GM19238 (cell line): ENCODE results near the gene NDST3.

Source experiments
- DNase-seq: peaks from one replicate; pipeline ENCODE4 v3.0.0; 2011; ENCODE audit warnings: low spot score; ENCODE audit not compliant: insufficient read length

NDST3 gene

DNA sequence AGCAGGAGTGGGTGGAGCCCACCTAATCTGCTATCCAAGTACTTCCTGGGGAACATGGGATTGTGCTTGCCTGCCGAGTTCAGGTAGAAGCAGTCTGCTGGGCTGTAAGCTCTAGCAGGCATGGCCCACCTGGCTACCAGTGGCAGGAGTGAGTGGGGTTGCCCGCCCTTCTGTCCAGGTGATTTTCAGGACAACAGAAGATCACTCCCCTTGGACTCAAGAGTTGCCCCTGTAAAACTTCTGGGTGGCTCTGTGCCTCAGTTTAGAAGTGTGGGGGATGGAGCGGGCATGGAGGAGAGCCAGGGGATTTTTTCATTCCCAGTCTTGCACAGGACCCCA is 43.5 kb downstream of the NDST3 start:
- DNase-seq: no peak

DNA sequence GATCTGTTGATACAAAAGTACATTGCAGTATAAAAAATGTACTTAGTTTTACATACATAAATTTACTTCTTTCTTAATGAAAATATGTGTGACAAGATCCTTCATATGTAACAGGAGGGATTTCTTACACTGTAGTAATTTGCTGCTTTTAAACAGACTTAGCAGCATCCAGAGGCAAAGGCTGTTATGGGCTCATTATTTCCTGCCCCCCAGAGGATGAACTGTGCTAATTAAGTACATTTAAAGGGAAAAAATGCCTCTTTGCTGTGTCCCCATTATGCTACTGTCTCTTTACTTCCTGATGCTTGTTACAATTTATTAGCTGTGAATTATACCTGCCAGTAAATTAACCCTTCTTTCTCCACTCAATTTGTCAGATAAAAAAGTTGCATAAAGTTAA is 47.1 kb downstream of the NDST3 start:
- no peak for DNase-seq

DNA sequence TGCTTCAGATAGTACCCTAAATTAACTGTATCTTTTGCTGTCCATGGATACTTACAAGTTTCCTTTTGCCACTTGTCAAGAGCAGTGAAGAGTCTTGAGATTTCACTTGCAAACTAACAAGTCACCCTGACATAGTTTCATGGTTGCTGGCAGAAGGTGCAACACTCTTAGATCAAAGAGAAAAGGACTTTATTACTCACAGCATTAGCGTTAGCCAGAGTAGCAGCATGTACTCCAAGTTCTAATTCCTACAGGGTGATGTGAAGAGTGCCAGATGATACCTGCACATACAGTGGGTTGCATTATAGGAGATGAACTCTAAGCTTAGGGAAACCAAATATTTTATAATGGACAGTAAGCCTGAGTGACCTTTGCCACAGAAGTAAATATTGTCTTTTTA is 47.9 kb downstream of the NDST3 start:
- no peak for DNase-seq

DNA sequence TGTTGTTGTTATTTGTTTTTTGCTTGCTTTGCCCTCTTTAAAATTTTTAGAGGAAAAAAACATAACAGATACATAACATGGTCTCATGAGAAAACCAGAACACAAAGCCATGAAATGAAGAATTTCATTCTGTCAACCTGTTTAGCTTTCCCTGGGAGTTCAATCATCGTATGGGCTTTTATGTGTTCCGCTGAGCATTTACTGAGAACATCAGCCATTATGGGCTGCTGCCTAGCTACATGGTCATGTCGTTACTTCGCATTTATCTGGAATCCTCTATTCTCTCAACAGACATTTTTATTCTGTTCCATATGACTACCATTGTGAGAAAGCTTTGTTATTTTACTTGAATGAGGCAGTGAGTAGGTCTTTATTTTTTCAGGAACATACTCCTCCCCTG is 51.4 kb downstream of the NDST3 start:
- no peak for DNase-seq

DNA sequence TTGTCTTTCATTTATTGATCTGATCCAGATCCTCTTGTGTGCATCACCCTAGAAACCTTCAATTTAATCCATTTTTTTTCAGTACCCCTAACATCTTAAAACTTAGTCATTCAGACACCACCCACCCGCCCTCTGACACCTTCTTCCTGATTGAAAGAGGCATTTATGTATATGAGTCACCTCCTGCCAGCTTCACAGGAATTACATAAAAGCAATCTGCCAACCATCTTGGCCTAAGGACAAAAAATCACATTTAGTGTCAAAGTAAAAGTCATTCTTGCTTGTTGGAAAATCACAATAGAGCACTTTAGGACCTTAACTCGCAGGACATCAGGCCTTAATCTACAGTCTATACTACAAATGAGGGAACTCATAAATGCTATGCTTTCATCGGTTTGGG is 52.1 kb downstream of the NDST3 start:
- DNase-seq: no peak

DNA sequence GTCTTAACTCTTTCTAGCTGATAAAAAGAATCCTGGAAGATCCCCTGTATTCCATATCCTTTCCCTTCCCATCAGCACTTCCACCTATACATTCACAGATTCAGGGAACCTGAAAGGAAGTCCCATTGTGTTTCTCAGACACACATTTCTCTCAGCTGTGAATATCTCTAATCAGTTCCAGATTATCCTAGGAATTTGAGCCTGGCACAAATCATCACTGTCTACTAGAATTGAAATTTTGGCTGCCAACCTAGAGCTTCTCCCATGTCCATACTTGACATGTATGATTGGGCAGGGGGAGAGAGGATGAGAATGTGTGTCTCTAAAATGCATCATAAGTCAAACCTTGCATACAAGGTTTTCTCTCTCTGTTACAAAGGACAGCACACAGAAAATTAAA is 53.1 kb downstream of the NDST3 start:
- DNase-seq: no peak

DNA sequence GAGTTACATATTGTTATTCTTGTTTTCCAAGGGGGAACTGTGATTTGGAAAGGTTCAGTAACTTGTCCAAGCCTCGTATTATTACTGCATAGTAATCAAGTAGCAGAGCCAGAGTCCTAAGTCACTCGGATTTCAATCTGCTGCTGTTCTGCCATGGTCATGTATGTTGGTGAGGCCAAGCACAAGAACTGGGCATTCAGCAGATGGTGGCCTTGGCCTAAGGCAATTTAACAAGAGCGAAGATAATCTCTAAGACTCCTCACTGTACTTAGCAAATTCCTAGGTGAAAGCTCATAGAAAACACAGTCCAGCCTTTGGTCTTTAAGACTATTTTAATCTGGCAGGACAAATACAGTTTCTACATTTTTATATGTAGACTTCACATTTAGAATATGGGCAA is 64.8 kb downstream of the NDST3 start:
- DNase-seq: no peak

DNA sequence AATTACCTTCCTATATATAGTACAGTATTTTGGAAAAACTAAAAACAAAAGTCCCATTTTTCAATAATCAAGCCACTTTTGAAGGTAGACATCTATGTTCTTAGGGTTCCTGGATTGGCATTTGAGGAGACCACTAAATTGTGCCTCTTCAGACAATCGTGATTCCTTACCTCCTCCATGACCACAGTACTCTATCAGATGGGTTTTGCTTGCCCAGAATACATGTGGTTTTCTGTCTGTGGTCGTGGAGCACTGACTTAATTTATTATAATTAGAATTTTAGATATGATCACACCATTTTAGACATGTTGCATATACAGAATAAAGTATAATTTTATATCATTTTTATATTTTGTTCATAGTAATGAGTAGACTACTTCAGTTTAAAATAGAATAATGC is 67.9 kb downstream of the NDST3 start:
- no peak for DNase-seq

DNA sequence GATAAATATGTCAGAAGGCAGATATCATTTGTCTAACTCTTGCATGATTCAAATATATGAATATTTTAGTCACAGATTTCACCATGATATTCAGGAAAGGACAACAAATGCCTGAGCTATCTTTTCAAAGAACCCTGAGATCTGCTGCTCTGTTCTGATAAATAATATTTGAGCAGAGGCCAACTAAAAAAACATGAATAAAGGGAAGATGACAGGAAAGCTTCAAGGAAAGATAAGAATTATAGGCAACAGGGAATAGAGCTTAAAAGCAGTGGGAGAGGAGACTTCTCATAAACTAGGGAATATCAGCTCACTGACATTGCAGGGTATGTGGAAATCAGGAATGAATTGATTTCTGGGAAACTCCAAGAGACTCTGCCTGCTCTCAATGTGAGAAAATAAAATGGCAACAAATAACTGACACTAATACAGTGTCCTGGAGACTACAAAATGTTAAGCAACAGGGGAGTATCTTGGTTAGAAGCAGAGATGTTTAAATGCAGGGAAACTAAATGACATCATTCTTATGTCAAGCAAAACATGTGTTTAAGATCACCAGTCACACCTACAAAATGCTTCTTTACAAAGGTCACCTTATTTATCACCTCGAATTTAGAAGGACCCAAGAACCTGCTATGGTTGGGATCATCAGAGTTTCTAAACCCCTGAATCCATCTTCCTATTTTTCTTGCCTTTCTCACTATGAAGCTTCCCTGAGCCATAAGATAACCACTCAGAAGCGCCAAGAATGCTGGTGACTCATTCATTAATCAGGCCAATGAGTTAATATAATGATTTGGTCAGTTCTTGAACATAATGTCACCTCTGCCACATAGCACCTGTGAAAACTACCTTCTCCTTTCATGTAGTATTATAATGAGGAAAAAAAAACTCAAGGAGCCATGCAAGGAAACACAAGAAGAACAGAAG is 78.1 kb downstream of the NDST3 start:
- DNase-seq: no peak

DNA sequence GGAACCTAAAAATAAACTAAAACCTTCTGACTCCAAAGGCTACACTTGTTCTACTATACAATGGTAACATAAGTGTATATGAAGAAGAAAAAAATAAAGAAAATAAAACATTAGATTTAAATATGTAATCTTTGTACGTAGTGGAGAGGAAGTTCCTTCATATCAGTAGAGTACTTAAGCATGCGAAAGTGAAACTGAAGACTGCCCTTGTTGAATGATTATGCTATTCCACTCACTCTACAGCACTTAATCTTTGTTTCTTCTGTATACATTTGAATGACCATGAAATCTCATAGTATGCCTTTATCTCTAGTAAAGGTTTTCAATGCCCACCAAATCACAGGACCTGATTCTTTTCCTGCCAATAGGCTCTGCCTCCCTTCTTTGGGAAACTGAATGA is 78.9 kb downstream of the NDST3 start:
- DNase-seq: no peak

DNA sequence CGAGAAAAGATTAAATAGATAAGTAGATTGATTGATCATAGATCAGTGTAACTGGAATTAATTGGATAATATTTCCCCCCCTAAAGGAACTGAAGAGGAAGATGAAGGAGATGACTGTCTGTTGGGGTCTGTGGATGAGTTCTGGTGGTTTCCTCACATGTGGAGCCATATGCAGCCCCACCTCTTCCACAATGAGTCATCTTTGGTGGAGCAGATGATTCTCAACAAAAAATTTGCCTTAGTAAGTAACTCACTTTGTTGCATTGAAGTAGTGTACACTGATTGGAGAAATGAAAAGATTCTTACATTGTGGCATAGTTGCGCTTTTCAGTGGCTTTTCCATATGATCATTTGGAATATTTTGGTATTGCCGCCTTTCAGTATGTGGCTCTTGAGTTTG is 80.4 kb downstream of the NDST3 start:
- DNase-seq: no peak

DNA sequence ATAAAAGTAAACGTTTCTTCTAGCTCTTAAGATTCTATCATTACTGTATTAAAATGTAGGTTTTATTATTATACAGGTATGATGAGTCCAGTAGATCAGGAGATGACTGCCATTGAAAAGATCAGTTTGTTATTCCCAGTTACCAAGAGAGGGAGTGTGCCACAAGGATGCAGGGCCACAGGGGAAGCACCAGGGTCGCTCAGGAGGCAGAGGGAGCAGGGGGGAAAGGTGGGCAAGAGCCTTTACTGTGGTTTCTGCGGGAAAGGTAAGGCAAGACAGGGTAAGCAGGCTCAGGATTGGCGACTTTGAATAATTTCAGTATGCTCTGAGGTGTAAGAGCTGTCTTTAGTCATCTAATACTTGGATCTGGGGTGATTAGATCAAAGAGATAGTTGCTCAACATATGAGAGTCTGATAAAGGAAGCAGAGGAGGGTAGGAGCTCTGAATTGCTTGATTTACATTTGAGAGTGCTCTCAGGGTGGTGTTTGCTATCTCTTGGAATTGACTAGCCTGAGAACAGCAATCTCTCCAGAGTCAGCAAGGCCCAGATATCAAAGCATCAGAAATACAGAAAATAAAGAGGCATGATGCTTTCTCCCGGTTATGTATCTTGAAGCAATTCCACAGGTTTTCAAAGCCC is 86.0 kb downstream of the NDST3 start:
- DNase-seq: no peak

DNA sequence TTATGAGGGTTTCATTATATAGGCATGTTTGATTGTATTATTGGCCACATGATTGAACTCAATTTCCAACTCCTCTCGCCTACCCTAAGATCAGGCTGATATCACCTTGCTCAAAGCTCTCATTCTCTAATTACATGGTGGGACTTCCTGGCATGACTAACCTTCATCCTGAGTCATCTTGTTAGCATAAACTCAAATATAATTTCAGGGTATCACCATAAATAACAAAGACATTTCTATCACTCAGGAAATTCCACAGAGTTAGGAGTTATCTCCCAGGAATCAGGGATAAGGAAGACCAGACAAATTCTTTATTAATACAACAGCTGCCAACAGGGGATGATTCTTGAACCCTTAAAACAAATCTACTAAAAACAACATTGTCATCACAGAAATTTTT is 90.7 kb downstream of the NDST3 start:
- no peak for DNase-seq

DNA sequence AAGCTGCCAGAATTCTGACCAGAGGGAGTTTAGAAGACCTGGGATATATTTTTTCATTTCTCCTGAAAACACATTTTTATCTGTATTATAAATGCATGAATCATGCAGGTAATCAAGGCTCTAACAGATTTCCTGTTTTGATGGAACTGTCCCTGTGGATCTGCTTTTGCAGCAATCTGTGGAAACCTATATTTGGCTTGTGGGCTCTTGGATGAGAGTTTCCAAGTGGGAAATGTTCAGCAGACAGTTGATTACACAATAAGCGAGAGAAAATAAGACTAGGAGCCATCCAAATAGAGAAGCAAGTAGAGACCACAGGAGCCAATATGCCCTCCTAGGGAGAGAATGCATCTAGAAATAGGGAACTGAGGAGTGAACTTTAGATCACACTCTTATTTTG is 105.0 kb downstream of the NDST3 start:
- DNase-seq: no peak

DNA sequence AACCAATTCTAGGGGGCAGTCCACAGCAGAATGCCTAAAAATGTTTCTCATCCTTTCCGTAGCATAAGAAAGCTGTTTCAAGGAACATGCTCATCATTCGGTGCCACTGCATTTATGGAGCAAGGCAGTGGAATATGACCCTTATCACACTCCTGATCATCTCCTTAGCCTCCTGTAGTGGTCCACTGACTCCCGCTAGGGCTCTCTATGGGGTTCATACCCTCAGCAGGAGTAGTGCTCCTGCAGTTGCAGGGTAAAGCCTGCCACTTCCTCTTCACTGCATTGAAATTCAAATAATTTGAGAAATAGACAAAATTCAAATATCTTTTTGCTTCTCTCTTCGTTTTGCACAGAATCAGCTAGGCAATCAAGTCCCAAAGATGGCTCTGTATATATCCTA is 107.0 kb downstream of the NDST3 start:
- no peak for DNase-seq

DNA sequence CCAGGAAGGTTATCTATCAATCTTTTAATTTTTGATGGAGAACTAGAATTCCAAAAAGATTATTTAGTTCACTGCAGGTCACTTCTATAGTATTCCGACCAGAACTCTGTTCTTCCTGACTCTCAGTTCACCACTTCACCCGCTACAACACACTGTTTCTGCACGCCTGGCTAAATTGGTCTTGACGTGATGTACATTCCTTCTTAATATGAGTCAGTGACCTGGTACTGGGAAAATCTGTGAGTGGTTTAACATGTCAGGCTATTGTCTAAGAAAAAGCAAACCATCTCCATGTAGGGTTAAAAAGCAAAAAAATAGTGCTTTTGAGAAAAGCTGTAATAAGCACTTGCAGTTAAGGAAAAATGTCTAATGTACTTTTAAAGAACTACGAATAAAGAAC is 120.4 kb downstream of the NDST3 start:
- DNase-seq: no peak

DNA sequence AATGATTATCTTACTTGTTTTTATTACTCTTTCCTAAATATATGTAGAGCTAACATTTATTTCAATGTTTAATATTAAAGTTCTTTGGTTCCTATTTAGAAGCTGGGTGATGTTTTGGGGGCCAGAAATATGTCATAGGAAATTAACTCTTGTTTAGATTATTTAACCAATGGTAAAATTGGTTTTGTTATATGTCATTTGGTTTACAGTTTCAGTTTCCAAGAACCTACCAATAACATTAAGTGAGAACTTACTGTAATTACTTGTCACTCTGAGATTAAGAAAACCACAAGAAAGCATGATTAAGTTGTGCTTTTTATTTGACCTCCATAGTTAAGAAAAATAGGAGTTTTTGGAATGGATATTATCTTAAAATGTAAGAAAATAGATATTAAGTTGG is 121.2 kb downstream of the NDST3 start:
- no peak for DNase-seq

DNA sequence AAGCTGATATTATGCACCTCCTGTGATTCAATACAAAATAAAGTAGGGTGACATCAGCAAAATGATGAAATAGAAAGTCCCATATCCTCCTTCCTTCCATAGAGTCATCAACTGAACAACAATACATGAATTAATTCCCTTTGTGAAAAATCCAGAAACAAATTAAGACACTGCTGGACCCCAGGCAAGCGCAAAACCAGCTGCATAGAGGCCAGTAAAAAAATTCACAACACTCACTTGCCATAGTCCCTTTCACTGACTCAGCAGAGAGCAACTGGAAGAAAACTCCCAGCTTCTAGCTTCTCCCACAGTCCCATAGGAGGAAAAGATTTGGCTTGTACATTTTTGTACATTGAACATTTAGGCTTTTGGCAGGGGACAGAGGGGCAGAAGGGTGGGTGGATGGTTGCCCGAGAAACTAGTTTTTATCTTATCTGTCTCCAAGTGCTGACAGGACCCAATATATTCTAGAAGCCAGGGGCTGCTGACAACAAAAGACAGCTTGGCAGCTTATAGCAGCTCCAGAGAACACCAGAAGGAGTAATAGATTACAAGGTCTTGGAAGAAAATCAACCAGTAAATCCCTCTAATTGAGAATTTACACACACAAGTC is 124.6 kb downstream of the NDST3 start:
- no peak for DNase-seq

DNA sequence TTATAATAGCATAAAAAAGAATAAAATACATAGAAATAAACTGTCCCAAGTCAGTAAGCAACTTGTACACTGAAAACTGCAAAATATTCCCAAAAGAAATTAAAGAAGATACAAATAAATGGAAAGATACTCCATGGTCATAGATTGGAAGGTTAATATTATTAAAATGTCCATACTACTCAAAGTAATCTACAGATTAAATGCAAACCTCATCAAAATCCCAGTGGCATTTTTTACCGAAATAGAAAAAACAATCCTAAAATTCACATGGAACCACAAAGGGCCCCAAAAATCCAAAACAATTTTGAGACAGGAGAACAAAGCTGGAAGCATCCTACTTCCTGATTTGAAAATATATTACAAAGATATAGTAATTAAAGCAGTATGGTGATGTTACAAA is 133.0 kb downstream of the NDST3 start:
- no peak for DNase-seq

DNA sequence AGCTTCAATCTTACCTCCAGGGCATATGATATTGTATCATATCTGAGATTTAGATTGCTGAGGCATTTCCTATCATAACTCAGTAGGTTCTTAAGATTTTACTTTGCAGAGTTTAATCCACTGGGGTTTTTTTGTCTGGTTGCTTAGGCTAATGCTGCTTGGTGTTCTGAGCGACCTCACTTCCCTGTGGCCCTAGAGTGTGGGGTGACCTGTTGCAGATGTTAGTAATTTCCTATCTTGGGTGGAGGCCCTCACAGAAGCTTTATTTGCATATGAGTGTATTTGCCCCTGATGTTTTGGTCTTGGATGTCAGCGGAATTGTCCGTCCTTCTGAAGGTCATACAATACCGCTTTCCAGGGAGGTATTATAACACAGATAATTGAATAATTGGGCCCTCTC is 137.1 kb downstream of the NDST3 start:
- no peak for DNase-seq

DNA sequence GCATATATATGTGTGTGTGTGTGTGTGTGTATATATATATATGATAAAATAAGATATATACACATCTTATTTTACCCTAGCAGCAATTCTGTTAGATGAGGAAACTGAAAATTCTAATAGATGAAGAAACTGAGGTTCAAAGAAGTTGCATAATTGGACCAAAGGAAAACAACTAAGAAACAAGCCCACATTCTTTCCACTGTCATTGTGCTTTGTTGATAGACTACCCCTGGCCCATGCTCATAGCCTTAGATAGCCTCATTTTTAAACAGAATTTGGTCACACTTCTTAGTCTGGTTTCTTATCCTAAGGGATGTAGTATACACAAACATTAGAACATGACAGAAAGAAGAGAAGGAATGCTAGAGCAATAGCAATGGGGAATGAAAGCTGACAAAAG is 138.8 kb downstream of the NDST3 start:
- DNase-seq: no peak

DNA sequence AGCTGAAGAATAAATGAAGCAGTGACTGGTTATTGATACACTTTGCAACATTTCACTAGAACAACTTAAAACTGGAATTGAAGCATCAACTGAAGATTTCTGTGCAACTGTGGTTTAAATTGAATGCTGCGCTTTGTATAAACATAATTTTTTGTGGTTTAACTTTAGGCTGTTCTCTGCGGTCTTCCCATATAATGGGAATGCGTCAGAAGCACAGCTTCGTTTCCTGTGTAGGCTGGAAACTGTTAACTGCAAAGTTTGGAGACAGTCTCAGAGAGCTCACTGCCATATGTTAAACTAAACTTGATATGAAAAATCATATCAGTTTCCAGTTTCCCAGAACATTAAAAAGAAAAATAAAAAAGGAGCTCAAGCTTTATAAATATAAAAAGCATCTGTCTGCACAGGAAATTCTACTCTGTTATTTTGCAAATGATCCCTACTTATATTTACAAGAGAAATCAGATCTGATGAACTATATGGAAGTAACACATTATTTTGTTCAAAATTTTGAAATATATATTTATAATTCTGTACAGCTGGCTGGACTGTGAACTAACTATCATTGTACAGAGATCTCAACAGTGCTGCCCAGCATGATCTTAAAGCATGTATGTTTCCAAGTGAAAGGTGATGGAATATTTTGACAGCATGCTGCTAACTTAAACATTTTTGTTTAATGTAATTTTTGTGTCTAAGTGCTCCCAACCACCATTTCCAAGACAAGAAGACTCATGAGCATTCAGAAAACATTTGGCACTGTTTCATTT is 139.9 kb downstream of the NDST3 start:
- DNase-seq: no peak
